ENCODE results near the gene KIF26B. TPM values are rescaled to one million over a fixed set of nuclear protein-coding genes. Genes with fewer than 3 reads are reported as not detected.

The KIF26B gene
- polyA plus RNA-seq, 2 of the 4 experiments (the other 2 are of a cell fraction), result 0.01 to 0.04 TPM

- ChIA-PET POLR2A (no interaction called here), CTCF (interaction anchor here (1.7 kb wide), 1 partner anchor 39 kb away, joined by 3 read pairs; no protein-coding TSS in a partner anchor)
- no peak overlapping the region for H3K4me3 ChIP-seq
- TF ChIP-seq, protein P1, sequence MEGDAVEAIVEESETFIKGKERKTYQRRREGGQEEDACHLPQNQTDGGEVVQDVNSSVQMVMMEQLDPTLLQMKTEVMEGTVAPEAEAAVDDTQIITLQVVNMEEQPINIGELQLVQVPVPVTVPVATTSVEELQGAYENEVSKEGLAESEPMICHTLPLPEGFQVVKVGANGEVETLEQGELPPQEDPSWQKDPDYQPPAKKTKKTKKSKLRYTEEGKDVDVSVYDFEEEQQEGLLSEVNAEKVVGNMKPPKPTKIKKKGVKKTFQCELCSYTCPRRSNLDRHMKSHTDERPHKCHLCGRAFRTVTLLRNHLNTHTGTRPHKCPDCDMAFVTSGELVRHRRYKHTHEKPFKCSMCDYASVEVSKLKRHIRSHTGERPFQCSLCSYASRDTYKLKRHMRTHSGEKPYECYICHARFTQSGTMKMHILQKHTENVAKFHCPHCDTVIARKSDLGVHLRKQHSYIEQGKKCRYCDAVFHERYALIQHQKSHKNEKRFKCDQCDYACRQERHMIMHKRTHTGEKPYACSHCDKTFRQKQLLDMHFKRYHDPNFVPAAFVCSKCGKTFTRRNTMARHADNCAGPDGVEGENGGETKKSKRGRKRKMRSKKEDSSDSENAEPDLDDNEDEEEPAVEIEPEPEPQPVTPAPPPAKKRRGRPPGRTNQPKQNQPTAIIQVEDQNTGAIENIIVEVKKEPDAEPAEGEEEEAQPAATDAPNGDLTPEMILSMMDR (IDR thresholded peaks at IDR 0.05), result no peak
- TF ChIP-seq NFE2L2 (conservative IDR thresholded peaks at IDR 0.05; ENCODE audit: low read length) (no peak), REST (IDR thresholded peaks at IDR 0.05) (no peak), HEYL (CRISPR knock-in tag; IDR thresholded peaks at IDR 0.05) (no peak), POLR2A (IDR thresholded peaks at IDR 0.05; ENCODE audit: low read length) (no peak), USF2 (IDR thresholded peaks at IDR 0.05) (no peak), NR3C1 (IDR thresholded peaks at IDR 0.05) (no peak), HOXB13 (CRISPR knock-in tag; IDR thresholded peaks at IDR 0.05; ENCODE audit: low read depth) (no peak)
- TF ChIP-seq, protein P2, sequence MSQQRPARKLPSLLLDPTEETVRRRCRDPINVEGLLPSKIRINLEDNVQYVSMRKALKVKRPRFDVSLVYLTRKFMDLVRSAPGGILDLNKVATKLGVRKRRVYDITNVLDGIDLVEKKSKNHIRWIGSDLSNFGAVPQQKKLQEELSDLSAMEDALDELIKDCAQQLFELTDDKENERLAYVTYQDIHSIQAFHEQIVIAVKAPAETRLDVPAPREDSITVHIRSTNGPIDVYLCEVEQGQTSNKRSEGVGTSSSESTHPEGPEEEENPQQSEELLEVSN (IDR thresholded peaks at IDR 0.05; ENCODE audit: borderline replicate concordance, low read depth), result no peak
- no peak for DNase-seq (ENCODE audit: low read depth in 1 of 2, low spot score in 1 of 2)
- FAIRE-seq, result no peak
- no peak for ATAC-seq
- no peak overlapping the region for H3K27ac ChIP-seq
- H3K9me3 ChIP-seq, result no peaks in the 10 kb centered on the region
- H3K4me2 ChIP-seq, result no peak overlapping the region
- 86% methylated on average over 9 of the region's 9 CpGs for WGBS (ENCODE audit: missing lambda C conversion rate)
- H3K4me1 ChIP-seq, result no peaks in the 10 kb centered on the region
Measured at GRCh38 chr1:245113649-245114048, 41.1 kb upstream of the KIF26B start.

DNA sequence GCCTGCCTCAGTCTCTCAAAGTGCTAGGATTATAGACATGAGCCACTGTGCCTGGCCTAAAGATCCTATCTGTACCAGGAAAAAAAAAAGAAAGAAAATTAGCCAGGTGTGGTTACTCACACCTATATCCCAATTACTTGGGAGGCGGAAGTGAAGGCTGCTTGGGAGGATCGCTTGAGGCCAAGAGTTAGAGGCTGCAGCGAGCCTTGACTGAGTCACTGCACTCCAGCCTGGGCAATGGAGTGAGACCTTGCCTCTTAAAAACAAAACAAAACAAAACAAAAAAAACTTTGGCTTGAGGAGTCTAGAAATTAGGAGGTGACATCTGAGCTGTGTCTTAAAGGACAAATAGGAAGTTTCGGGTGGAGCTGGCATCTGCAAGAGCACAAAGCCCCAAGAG is 38.7 kb upstream of the KIF26B start:
- ATAC-seq (no peak), DNase-seq (ENCODE audit: low read depth in 1 of 2, low spot score in 1 of 2) (no peak), FAIRE-seq (no peak)
- no peak overlapping the region for H3K4me2 ChIP-seq
- H3K27ac ChIP-seq, result no peak overlapping the region
- no peak overlapping the region for H3K4me3 ChIP-seq
- H3K9me3 ChIP-seq, result no peaks in the 10 kb centered on the region
- H3K4me1 ChIP-seq, result no peaks in the 10 kb centered on the region
- ChIA-PET CTCF (interaction anchor here (0.6 to 1.0 kb wide), 2 partner anchors 40 to 952 kb away, joined by 3 to 4 read pairs; no protein-coding TSS in a partner anchor), POLR2A (no interaction called here)
- 84% methylated on average over 4 of the region's 4 CpGs for WGBS (ENCODE audit: missing lambda C conversion rate)
- TF ChIP-seq SMC3 (IDR thresholded peaks at IDR 0.05) (no peak), JUN (IDR thresholded peaks at IDR 0.05) (no peak), POLR2A (IDR thresholded peaks at IDR 0.05; ENCODE audit: low read length) (no peak), ESRRA (IDR thresholded peaks at IDR 0.05; ENCODE audit: borderline replicate concordance, low read length) (no peak), HOXB13 (CRISPR knock-in tag; IDR thresholded peaks at IDR 0.05; ENCODE audit: low read depth) (no peak), MAFK (IDR thresholded peaks at IDR 0.05; ENCODE audit: partially characterized antibody) (no peak), NR3C1 (IDR thresholded peaks at IDR 0.05) (no peak), USF2 (IDR thresholded peaks at IDR 0.05) (no peak), GATA3 (IDR thresholded peaks at IDR 0.05; ENCODE audit: borderline replicate concordance) (no peak), NPAS2 (CRISPR knock-in tag; IDR thresholded peaks at IDR 0.05; ENCODE audit: borderline replicate concordance) (no peak), RARB (CRISPR knock-in tag; IDR thresholded peaks at IDR 0.05) (no peak), HEYL (CRISPR knock-in tag; IDR thresholded peaks at IDR 0.05) (no peak), HES2 (IDR thresholded peaks at IDR 0.05) (no peak), CBX8 (IDR thresholded peaks at IDR 0.05) (no peak), CBX2 (IDR thresholded peaks at IDR 0.05; ENCODE audit: borderline replicate concordance, low read depth) (no peak), TP53 (CRISPR knock-in tag; IDR thresholded peaks at IDR 0.05) (no peak), POLR2AphosphoS2 (conservative IDR thresholded peaks at IDR 0.05; ENCODE audit: low read length) (no peak), ZNF302 (CRISPR knock-in tag; IDR thresholded peaks at IDR 0.05) (no peak), ZC3H11A (IDR thresholded peaks at IDR 0.05) (no peak)
- TF ChIP-seq, protein P1 (IDR thresholded peaks at IDR 0.05), result no peak

Data from A549 (cell line).